Hepatocyte (in vitro differentiated cells): ENCODE results near the gene DPYD.

Source experiments
- EZH2 ChIP-seq: fragments of 200-600 bp; sonication (generic); IDR thresholded peaks from 2 replicates; pipeline ENCODE4 v1.6.1; 2016; ENCODE audit warnings: antibody characterized with exemption, mild to moderate bottlenecking, borderline replicate concordance
- EZH2phosphoT487 ChIP-seq: fragments of 200-600 bp; sonication (generic); IDR thresholded peaks from one replicate; pipeline ENCODE4 v1.6.1; 2018; ENCODE audit warnings: antibody characterized with exemption, mild to moderate bottlenecking, low read depth, moderate library complexity; ENCODE audit not compliant: unreplicated experiment, severe bottlenecking
- TF ChIP-seq, protein P1 (sequence below): fragments of 200-600 bp; sonication (generic); IDR thresholded peaks from 2 replicates; pipeline ENCODE4 v1.5.1; 2016; ENCODE audit warnings: antibody characterized with exemption, mild to moderate bottlenecking; ENCODE audit not compliant: poor library complexity

DNA sequence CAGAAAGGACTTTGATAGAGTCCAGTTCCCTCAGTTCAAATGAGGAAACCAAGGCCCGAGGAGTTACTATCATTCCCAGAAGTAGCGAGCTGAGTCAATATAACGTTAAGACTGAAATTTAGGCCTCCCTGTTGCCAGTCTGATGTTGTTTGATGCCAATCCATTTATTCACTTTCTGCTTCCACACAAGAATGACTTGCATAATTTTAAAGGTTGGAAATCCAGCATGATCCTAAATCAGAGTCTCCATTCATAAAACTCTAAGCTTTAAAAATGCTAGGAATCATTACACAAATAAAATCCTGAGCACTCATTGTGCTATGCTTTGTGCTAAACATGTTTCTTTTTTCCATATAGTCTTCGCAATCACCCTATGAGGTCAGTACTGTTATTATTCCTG, 784.9 kb downstream of the DPYD start:
- TF ChIP-seq, protein P1, sequence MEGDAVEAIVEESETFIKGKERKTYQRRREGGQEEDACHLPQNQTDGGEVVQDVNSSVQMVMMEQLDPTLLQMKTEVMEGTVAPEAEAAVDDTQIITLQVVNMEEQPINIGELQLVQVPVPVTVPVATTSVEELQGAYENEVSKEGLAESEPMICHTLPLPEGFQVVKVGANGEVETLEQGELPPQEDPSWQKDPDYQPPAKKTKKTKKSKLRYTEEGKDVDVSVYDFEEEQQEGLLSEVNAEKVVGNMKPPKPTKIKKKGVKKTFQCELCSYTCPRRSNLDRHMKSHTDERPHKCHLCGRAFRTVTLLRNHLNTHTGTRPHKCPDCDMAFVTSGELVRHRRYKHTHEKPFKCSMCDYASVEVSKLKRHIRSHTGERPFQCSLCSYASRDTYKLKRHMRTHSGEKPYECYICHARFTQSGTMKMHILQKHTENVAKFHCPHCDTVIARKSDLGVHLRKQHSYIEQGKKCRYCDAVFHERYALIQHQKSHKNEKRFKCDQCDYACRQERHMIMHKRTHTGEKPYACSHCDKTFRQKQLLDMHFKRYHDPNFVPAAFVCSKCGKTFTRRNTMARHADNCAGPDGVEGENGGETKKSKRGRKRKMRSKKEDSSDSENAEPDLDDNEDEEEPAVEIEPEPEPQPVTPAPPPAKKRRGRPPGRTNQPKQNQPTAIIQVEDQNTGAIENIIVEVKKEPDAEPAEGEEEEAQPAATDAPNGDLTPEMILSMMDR = no peak
- no peak for TF ChIP-seq EZH2
- TF ChIP-seq EZH2phosphoT487 = no peak
